Measurements from ENCODE around the gene FADD. TPM values are rescaled to one million over a fixed set of nuclear protein-coding genes. Genes with fewer than 3 reads are reported as not detected.

The FADD gene
- total RNA-seq, 1 experiment from 2014 or later: 40.2 TPM

- H3K36me3 Mint-ChIP-seq (ENCODE audit: insufficient read depth, unreplicated experiment): peaks cover 3% of the 10 kb centered on the region
- H3K27ac Mint-ChIP-seq (ENCODE audit: unreplicated experiment): no peak overlapping the region
- no peak for TF ChIP-seq CTCF (IDR thresholded peaks at IDR 0.05; ENCODE audit: unreplicated experiment)
- BruUV-seq (replicated peaks): no TSS peak
- H3K9me3 Mint-ChIP-seq (ENCODE audit: low read depth, unreplicated experiment): no peaks in the 10 kb centered on the region
- H3K4me1 Mint-ChIP-seq (ENCODE audit: low read depth, unreplicated experiment): no peaks in the 10 kb centered on the region
- H3K4me3 Mint-ChIP-seq (ENCODE audit: low read depth, unreplicated experiment): no peak overlapping the region
- DNase-seq: no peak
- no peaks in the 10 kb centered on the region for H3K27me3 Mint-ChIP-seq (ENCODE audit: unreplicated experiment)
- CTCF ChIA-PET: no interaction called here
- intact Hi-C loops (cut with micrococcal nuclease; ENCODE audit: unreplicated experiment): no loop called here
Measured at GRCh38 chr11:70169127-70169526, 34.0 kb upstream of the FADD start.

- Mint-ChIP-seq H3K4me3 (ENCODE audit: low read depth, unreplicated experiment) (no peak overlapping the region), H3K4me1 (ENCODE audit: low read depth, unreplicated experiment) (no peaks in the 10 kb centered on the region), H3K27me3 (ENCODE audit: unreplicated experiment) (no peaks in the 10 kb centered on the region), H3K27ac (ENCODE audit: unreplicated experiment) (no peak overlapping the region), H3K36me3 (ENCODE audit: insufficient read depth, unreplicated experiment) (peaks cover 3% of the 10 kb centered on the region), H3K9me3 (ENCODE audit: low read depth, unreplicated experiment) (no peaks in the 10 kb centered on the region)
- TF ChIP-seq CTCF (IDR thresholded peaks at IDR 0.05; ENCODE audit: unreplicated experiment): no peak
- BruUV-seq (replicated peaks): no TSS peak
- CTCF ChIA-PET: no interaction called here
- DNase-seq: no peak
- intact Hi-C loops (cut with micrococcal nuclease; ENCODE audit: unreplicated experiment): no loop called here
Measured at GRCh38 chr11:70169632-70170031, 33.5 kb upstream of the FADD start.

GRCh38 chr11:70170596-70171210, 32.4 kb upstream of the FADD start:
- Mint-ChIP-seq H3K27ac (ENCODE audit: unreplicated experiment) (no peak overlapping the region), H3K27me3 (ENCODE audit: unreplicated experiment) (no peaks in the 10 kb centered on the region), H3K4me3 (ENCODE audit: low read depth, unreplicated experiment) (no peak overlapping the region), H3K9me3 (ENCODE audit: low read depth, unreplicated experiment) (no peaks in the 10 kb centered on the region), H3K4me1 (ENCODE audit: low read depth, unreplicated experiment) (no peaks in the 10 kb centered on the region), H3K36me3 (ENCODE audit: insufficient read depth, unreplicated experiment) (peaks cover 3% of the 10 kb centered on the region)
- TF ChIP-seq CTCF (IDR thresholded peaks at IDR 0.05; ENCODE audit: unreplicated experiment): no peak
- BruUV-seq (replicated peaks): no TSS peak
- DNase-seq: no peak
- intact Hi-C loops (cut with micrococcal nuclease; ENCODE audit: unreplicated experiment): no loop called here
- CTCF ChIA-PET: no interaction called here

- Mint-ChIP-seq H3K4me3 (ENCODE audit: low read depth, unreplicated experiment) (no peak overlapping the region), H3K36me3 (ENCODE audit: insufficient read depth, unreplicated experiment) (no peaks in the 10 kb centered on the region), H3K4me1 (ENCODE audit: low read depth, unreplicated experiment) (no peaks in the 10 kb centered on the region), H3K27ac (ENCODE audit: unreplicated experiment) (no peak overlapping the region), H3K9me3 (ENCODE audit: low read depth, unreplicated experiment) (no peaks in the 10 kb centered on the region), H3K27me3 (ENCODE audit: unreplicated experiment) (no peaks in the 10 kb centered on the region)
- BruUV-seq (replicated peaks): no TSS peak
- no peak for DNase-seq
- CTCF ChIA-PET: interaction anchor here (0.6 kb wide), 1 partner anchor 1417 kb away, joined by 6 read pairs; no protein-coding TSS in a partner anchor
- no peak for TF ChIP-seq CTCF (IDR thresholded peaks at IDR 0.05; ENCODE audit: unreplicated experiment)
- intact Hi-C loops (cut with micrococcal nuclease; ENCODE audit: unreplicated experiment): no loop called here
Measured at GRCh38 chr11:70173018-70173417, 30.1 kb upstream of the FADD start.

All from Calu3 (cell line).